Gastroesophageal sphincter (tissue), 3 donors: ENCODE data around the gene CIT.

Experiments used
- CTCF ChIP-seq, 4 experiments: fragments of 200-600 bp in 2 of 4; fragments of 450-650 bp in 2 of 4; sonication (generic) in 1 of 4; IDR thresholded peaks; one replicate each; pipeline ENCODE4 v1.5.1; 2017 to 2019; ENCODE audit warnings: antibody characterized with exemption in 4 of 4, mild to moderate bottlenecking in 2 of 4, moderate library complexity in 2 of 4
- POLR2AphosphoS5 ChIP-seq: sonication (generic); formaldehyde crosslinking; IDR thresholded peaks from one replicate; pipeline ENCODE4 v1.6.1; 2017; ENCODE audit warnings: antibody characterized with exemption

GRCh38 chr12:119758722-119759121 lies 118.4 kb downstream of the CIT start:
- TF ChIP-seq CTCF (IDR thresholded peaks at IDR 0.05) = no peak
- TF ChIP-seq POLR2AphosphoS5 = no peak
